ENCODE data around the gene FGD6. TPM values are rescaled to one million over a fixed set of nuclear protein-coding genes. Genes with fewer than 3 reads are reported as not detected.

Gene FGD6
- 8.8 to 17.6 TPM (median 14.3 TPM) in 5 replicates for total RNA-seq (2022; extraction: Qiagen RNA extraction)

GRCh38 chr12:95217377-95218149, at the start of gene FGD6, which contains the start of gene VEZT:
FGD6 (minus strand) TSS chr12:95217467; CDS start chr12:95217240, 227 bp downstream.
VEZT (plus strand) TSS chr12:95217807; CDS start chr12:95217851, 44 bp downstream.

GRCh38 chr12:95072900-95073697, 144.2 kb downstream of the FGD6 start, which contains the start of gene NR2C1:
NR2C1 (minus strand) TSS chr12:95073618; CDS start chr12:95067384, 6,234 bp downstream.

Other genes starting within 250 kb of the FGD6 start
- gene NDUFA12, start 213.8 kb downstream of the FGD6 start, total RNA-seq (2022; extraction: Qiagen RNA extraction): 141 to 181 TPM (median 153 TPM) in 5 replicates
- 23.4 to 28.8 TPM (median 26.4 TPM) in 5 replicates for gene NR2C1, start 143.8 kb downstream of the FGD6 start, total RNA-seq (2022; extraction: Qiagen RNA extraction)
- gene VEZT, start 340 bp upstream of the FGD6 start, total RNA-seq (2022; extraction: Qiagen RNA extraction): 51.6 to 69.5 TPM (median 65.9 TPM) in 5 replicates